Sigmoid colon (tissue), 4 donors: ENCODE results near the gene TIMP2.

Experiments
- POLR2A ChIP-seq, 2 donors: fragments of 450-650 bp; IDR thresholded peaks; one replicate each; pipeline ENCODE4 v1.6.1; 2016; ENCODE audit warnings: antibody characterized with exemption in 2 of 2, mild to moderate bottlenecking in 2 of 2, moderate library complexity in 2 of 2
- POLR2AphosphoS5 ChIP-seq, 4 donors: sonication (generic); formaldehyde crosslinking; IDR thresholded peaks; one replicate each; pipeline ENCODE4 v1.6.1; 2017; ENCODE audit warnings: antibody characterized with exemption in 4 of 4
- TF ChIP-seq, protein P1 (sequence below), 4 experiments: fragments of 450-650 bp in 3 of 4; fragments of 200-600 bp in 1 of 4; IDR thresholded peaks; one replicate each; pipeline ENCODE4 v1.5.1; 2016 to 2019; ENCODE audit warnings: antibody characterized with exemption in 4 of 4, mild to moderate bottlenecking in 3 of 4, moderate library complexity in 2 of 4

GRCh38 chr17:78840780-78841611, 84.2 kb downstream of the TIMP2 start, which contains the start of gene USP36:
- TF ChIP-seq, protein P1, sequence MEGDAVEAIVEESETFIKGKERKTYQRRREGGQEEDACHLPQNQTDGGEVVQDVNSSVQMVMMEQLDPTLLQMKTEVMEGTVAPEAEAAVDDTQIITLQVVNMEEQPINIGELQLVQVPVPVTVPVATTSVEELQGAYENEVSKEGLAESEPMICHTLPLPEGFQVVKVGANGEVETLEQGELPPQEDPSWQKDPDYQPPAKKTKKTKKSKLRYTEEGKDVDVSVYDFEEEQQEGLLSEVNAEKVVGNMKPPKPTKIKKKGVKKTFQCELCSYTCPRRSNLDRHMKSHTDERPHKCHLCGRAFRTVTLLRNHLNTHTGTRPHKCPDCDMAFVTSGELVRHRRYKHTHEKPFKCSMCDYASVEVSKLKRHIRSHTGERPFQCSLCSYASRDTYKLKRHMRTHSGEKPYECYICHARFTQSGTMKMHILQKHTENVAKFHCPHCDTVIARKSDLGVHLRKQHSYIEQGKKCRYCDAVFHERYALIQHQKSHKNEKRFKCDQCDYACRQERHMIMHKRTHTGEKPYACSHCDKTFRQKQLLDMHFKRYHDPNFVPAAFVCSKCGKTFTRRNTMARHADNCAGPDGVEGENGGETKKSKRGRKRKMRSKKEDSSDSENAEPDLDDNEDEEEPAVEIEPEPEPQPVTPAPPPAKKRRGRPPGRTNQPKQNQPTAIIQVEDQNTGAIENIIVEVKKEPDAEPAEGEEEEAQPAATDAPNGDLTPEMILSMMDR (IDR thresholded peaks at IDR 0.05): no peak
- TF ChIP-seq POLR2AphosphoS5 (IDR thresholded peaks at IDR 0.05) (peak; percentile 97 to 99 (median 98)), POLR2A (IDR thresholded peaks at IDR 0.05) (peak; percentile 78 to 95)
